Neural cell (in vitro differentiated cells): Measurements from ENCODE around the gene DMP1. TPM values are rescaled to one million over a fixed set of nuclear protein-coding genes. Genes with fewer than 3 reads are reported as not detected.

ENCODE experiments used
- H2AFZ ChIP-seq: fragments of 200-600, 300-800 bp; sonication (generic), shearing (Covaris generic); 2 replicates; pipeline ENCODE4 v1.6.0; 2014; ENCODE audit warnings: low read depth, mild to moderate bottlenecking, antibody characterized with exemption, low read length, moderate library complexity
- H3F3A ChIP-seq: fragments of 200-600 bp; shearing (Covaris generic); 2 replicates; pipeline ENCODE4 v1.6.1; 2016; ENCODE audit warnings: mild to moderate bottlenecking, moderate library complexity, mixed read lengths, antibody characterized with exemption, low read length; ENCODE audit not compliant: insufficient read depth, poor library complexity, severe bottlenecking
- H3K27ac ChIP-seq: fragments of 200-600, 300-800 bp; sonication (generic), shearing (Covaris generic); 2 replicates; pipeline ENCODE4 v1.5.1; 2014; ENCODE audit warnings: mild to moderate bottlenecking, low read length, moderate library complexity
- H3K27me3 ChIP-seq: fragments of 300-800, 200-600 bp; sonication (generic), shearing (Covaris generic); 2 replicates; pipeline ENCODE4 v1.6.0; 2014; ENCODE audit warnings: mild to moderate bottlenecking, low read depth, low read length, moderate library complexity; ENCODE audit not compliant: insufficient read depth
- H3K36me3 ChIP-seq: fragments of 300-800, 200-600 bp; sonication (generic), shearing (Covaris generic); 2 replicates; pipeline ENCODE4 v1.5.1; 2014; ENCODE audit warnings: mild to moderate bottlenecking, antibody characterized with exemption, low read length, moderate library complexity; ENCODE audit not compliant: insufficient read depth
- H3K4me2 ChIP-seq: fragments of 300-800, 200-600 bp; sonication (generic), shearing (Covaris generic); 2 replicates; pipeline ENCODE4 v1.6.0; 2014; ENCODE audit warnings: mild to moderate bottlenecking, low read length
- H3K4me3 ChIP-seq: fragments of 300-800, 200-600 bp; sonication (generic), shearing (Covaris generic); 2 replicates; pipeline ENCODE4 v1.5.1; 2014; ENCODE audit warnings: mild to moderate bottlenecking, low read length, moderate library complexity
- H3K79me2 ChIP-seq: fragments of 200-600 bp; shearing (Covaris generic); replicated peaks from 2 replicates; pipeline ENCODE4 v1.6.0; 2014; ENCODE audit warnings: mild to moderate bottlenecking, low read length, moderate library complexity; ENCODE audit not compliant: insufficient read depth
- H3K9ac ChIP-seq: fragments of 300-800, 200-600 bp; sonication (generic), shearing (Covaris generic); 2 replicates; pipeline ENCODE4 v1.6.1; 2016; ENCODE audit warnings: mild to moderate bottlenecking, low read length, mixed read lengths
- H3K9me2 ChIP-seq: fragments of 200-600 bp; shearing (Covaris generic); 2 replicates; pipeline ENCODE4 v1.6.1; 2016; ENCODE audit warnings: mild to moderate bottlenecking, low read length, mixed read lengths; ENCODE audit not compliant: insufficient read depth
- H3K9me3 ChIP-seq: fragments of 200-600, 300-800 bp; sonication (generic), shearing (Covaris generic); 2 replicates; pipeline ENCODE4 v1.6.1; 2016; ENCODE audit warnings: mild to moderate bottlenecking, mixed run types, low read length, moderate library complexity, mixed read lengths
- H4K20me1 ChIP-seq: fragments of 200-600 bp; shearing (Covaris generic); 2 replicates; pipeline ENCODE4 v1.6.1; 2016; ENCODE audit warnings: mild to moderate bottlenecking, mixed run types; ENCODE audit not compliant: insufficient read depth
- EP300 ChIP-seq: fragments of 450-650 bp; conservative IDR thresholded peaks from 2 replicates; pipeline ENCODE4 v1.6.1; 2014; ENCODE audit warnings: antibody characterized with exemption, mild to moderate bottlenecking, moderate library complexity; ENCODE audit not compliant: poor library complexity, severe bottlenecking
- EZH2 ChIP-seq: fragments of 200-600, 300-800 bp; shearing (Covaris generic), sonication (generic); IDR thresholded peaks from 2 replicates; pipeline ENCODE4 v1.6.1; 2014; ENCODE audit warnings: antibody characterized with exemption, low read length, borderline replicate concordance, mild to moderate bottlenecking; ENCODE audit not compliant: insufficient read depth, poor library complexity, severe bottlenecking
- MXI1 ChIP-seq: fragments of 450-650 bp; conservative IDR thresholded peaks from 2 replicates; pipeline ENCODE4 v1.6.1; 2014; ENCODE audit warnings: antibody characterized with exemption, mild to moderate bottlenecking; ENCODE audit not compliant: poor library complexity, severe bottlenecking
- POLR2AphosphoS5 ChIP-seq: IDR thresholded peaks from 2 replicates; pipeline ENCODE4 v1.6.1; 2012
- RAD21 ChIP-seq: fragments of 450-650 bp; conservative IDR thresholded peaks from 2 replicates; pipeline ENCODE4 v1.6.1; 2014; ENCODE audit warnings: antibody characterized with exemption, mild to moderate bottlenecking, moderate library complexity
- SMC3 ChIP-seq: fragments of 450-650 bp; conservative IDR thresholded peaks from 2 replicates; pipeline ENCODE4 v1.6.1; 2014; ENCODE audit warnings: antibody characterized with exemption, mild to moderate bottlenecking, moderate library complexity; ENCODE audit not compliant: poor library complexity
- TAF1 ChIP-seq: IDR thresholded peaks from 2 replicates; pipeline ENCODE4 v1.6.1; 2012; ENCODE audit warnings: low read depth
- polyA plus RNA-seq: library from polyadenylated mRNA; depleted of rRNA; stranded (reverse); fragments of >200 nt; gene quantifications from 2 replicates; pipeline ENCODE4 v1.2.3, GENCODE V29; 2014
- TF ChIP-seq, protein P1 (sequence below): fragments of 450-650 bp; IDR thresholded peaks from 2 replicates; pipeline ENCODE4 v1.5.1; 2014; ENCODE audit warnings: antibody characterized with exemption, mild to moderate bottlenecking, moderate library complexity; ENCODE audit not compliant: poor library complexity, severe bottlenecking
- TF ChIP-seq, protein P2 (sequence below): IDR thresholded peaks from 2 replicates; pipeline ENCODE4 v1.6.1; 2012; ENCODE audit warnings: borderline replicate concordance

Gene DMP1
- polyA plus RNA-seq, 1 donor from 2014 or later: 0.48 TPM

DNA sequence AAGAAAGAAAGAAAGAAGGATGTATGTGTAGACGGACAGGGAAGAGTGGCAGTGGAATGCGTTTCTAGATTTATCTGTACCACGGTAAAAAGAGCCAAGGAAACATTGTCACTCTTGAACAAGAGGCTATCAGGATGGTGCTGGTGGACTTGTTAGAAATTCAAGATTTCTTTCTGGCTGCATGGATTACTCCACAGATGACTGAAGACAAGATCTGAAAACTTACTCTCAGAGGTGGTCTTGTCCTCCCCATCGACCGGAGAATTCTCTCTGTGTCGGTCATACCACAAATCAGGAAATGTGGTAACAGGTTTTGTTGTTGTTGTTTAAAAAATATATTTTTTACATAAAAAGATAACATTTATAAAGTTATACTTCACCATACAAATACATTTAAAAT lies 30.0 kb upstream of the DMP1 start:
- Histone ChIP-seq H3K27ac (no peak overlapping the region), H3K9me3 (peaks cover 4% of the 10 kb centered on the region), H3K4me3 (no peak overlapping the region), H3K9ac (no peak overlapping the region), H3K9me2 (no peaks in the 10 kb centered on the region), H4K20me1 (no peaks in the 10 kb centered on the region), H3K27me3 (no peaks in the 10 kb centered on the region), H2AFZ (no peak overlapping the region), H3K36me3 (no peaks in the 10 kb centered on the region), H3K4me2 (no peak overlapping the region), H3K79me2 (no peaks in the 10 kb centered on the region), H3F3A (no peaks in the 10 kb centered on the region)
- TF ChIP-seq EZH2: no peak
- TF ChIP-seq, protein P1, sequence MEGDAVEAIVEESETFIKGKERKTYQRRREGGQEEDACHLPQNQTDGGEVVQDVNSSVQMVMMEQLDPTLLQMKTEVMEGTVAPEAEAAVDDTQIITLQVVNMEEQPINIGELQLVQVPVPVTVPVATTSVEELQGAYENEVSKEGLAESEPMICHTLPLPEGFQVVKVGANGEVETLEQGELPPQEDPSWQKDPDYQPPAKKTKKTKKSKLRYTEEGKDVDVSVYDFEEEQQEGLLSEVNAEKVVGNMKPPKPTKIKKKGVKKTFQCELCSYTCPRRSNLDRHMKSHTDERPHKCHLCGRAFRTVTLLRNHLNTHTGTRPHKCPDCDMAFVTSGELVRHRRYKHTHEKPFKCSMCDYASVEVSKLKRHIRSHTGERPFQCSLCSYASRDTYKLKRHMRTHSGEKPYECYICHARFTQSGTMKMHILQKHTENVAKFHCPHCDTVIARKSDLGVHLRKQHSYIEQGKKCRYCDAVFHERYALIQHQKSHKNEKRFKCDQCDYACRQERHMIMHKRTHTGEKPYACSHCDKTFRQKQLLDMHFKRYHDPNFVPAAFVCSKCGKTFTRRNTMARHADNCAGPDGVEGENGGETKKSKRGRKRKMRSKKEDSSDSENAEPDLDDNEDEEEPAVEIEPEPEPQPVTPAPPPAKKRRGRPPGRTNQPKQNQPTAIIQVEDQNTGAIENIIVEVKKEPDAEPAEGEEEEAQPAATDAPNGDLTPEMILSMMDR: no peak
- TF ChIP-seq, protein P2, sequence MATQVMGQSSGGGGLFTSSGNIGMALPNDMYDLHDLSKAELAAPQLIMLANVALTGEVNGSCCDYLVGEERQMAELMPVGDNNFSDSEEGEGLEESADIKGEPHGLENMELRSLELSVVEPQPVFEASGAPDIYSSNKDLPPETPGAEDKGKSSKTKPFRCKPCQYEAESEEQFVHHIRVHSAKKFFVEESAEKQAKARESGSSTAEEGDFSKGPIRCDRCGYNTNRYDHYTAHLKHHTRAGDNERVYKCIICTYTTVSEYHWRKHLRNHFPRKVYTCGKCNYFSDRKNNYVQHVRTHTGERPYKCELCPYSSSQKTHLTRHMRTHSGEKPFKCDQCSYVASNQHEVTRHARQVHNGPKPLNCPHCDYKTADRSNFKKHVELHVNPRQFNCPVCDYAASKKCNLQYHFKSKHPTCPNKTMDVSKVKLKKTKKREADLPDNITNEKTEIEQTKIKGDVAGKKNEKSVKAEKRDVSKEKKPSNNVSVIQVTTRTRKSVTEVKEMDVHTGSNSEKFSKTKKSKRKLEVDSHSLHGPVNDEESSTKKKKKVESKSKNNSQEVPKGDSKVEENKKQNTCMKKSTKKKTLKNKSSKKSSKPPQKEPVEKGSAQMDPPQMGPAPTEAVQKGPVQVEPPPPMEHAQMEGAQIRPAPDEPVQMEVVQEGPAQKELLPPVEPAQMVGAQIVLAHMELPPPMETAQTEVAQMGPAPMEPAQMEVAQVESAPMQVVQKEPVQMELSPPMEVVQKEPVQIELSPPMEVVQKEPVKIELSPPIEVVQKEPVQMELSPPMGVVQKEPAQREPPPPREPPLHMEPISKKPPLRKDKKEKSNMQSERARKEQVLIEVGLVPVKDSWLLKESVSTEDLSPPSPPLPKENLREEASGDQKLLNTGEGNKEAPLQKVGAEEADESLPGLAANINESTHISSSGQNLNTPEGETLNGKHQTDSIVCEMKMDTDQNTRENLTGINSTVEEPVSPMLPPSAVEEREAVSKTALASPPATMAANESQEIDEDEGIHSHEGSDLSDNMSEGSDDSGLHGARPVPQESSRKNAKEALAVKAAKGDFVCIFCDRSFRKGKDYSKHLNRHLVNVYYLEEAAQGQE: no peak
- TF ChIP-seq EP300: no peak
- TF ChIP-seq TAF1: no peak
- no peak for TF ChIP-seq RAD21
- TF ChIP-seq MXI1: no peak
- no peak for TF ChIP-seq SMC3
- no peak for TF ChIP-seq POLR2AphosphoS5

DNA sequence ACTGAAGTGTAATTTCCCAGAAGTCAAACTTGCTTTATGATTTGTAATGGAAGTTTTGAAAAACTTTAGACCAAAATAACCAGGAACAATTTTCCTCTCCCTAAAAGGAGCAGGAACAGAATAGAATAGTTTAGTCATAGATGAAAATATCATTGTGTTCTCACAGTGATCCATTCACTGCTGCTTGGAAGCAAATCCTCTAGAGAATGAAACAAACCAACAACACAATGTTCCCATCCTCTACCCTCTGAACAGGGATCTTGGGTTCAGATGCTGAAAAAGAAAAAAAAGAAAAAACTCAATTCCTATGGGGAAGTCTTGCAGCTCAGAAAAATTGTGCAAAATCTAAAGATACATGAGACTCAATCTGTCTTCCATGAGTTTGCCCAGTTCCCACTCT lies 29.6 kb upstream of the DMP1 start:
- Histone ChIP-seq H3K4me2 (no peak overlapping the region), H3K27ac (no peak overlapping the region), H2AFZ (no peak overlapping the region), H3K9ac (no peak overlapping the region), H3K9me2 (no peaks in the 10 kb centered on the region), H3K9me3 (no peaks in the 10 kb centered on the region), H3K36me3 (no peaks in the 10 kb centered on the region), H3K27me3 (no peaks in the 10 kb centered on the region), H3K4me3 (no peak overlapping the region), H4K20me1 (no peaks in the 10 kb centered on the region), H3F3A (no peaks in the 10 kb centered on the region), H3K79me2 (no peaks in the 10 kb centered on the region)
- TF ChIP-seq POLR2AphosphoS5 (no peak), EZH2 (no peak), RAD21 (no peak), TAF1 (no peak), SMC3 (no peak), EP300 (no peak), MXI1 (no peak)
- TF ChIP-seq, protein P1: no peak
- TF ChIP-seq, protein P2: no peak
